ELR (cell line): ENCODE measurements around the gene OPALIN.
A peak's percentile ranks its signal among the peaks of the same experiment; 100 is the strongest.
"Not testable (repeated sequence)": the region's sequence is repeated elsewhere in the genome, so short reads cannot be mapped to it uniquely, and the experiment has no call there.

ENCODE experiments used
- DNase-seq: peaks from one replicate; pipeline ENCODE4 v3.0.0-alpha.2; 2015; ENCODE audit warnings: low read depth

Gene OPALIN

DNA sequence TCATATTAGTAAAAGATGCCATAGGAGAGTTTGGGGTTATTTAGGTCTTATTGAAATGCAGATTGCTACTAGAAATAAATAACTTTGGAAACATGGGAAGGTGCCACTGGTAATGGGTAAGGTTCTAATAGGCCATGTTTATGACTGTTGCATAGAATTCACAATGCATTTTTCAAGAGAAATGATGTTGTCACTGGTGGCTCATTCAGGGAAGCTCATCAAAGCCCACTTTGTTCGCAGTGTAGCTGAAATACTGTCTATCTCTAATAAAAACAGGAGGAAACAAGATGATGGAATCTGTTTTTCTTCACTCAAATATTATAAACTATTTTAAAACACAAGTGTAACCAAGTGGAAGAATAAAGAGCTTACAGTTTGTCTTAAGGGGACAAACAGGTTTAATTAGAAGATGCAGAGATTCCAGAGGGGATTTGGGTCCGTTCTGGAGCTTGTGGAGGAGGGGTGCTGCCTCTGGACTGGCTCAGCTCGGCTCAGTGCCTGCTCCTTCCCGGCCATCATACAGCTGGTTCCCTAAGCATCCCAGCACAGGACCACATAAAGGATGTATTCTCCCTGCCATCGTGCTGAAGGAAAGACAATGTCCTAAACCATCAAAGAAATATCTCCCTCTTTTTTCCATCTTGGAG is 20.4 kb downstream of the OPALIN start:
- DNase-seq: no peak

DNA sequence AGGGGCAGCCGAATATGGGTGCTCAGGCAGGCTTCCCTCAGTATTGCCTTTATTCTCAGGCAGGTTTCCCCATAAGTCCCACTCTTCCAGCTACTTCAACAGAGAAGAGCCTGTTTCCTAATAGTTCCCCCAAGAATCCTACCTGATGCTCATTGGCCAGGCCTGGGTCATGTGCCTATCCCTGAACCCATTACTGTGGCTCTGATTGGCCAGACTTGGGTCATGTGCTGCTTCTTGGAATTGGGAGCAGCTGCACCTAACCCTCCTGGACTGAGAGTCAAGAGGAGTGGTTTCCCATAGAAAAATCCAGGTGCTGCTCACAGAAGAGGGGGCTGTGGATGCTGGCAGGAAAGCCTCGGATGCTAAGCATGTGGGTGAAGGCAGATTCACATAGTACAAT is 21.7 kb downstream of the OPALIN start:
- no peak for DNase-seq

GRCh38 chr10:96334616-96335526 is 23.9 kb downstream of the OPALIN start:
- peak; percentile 51 for DNase-seq

DNA sequence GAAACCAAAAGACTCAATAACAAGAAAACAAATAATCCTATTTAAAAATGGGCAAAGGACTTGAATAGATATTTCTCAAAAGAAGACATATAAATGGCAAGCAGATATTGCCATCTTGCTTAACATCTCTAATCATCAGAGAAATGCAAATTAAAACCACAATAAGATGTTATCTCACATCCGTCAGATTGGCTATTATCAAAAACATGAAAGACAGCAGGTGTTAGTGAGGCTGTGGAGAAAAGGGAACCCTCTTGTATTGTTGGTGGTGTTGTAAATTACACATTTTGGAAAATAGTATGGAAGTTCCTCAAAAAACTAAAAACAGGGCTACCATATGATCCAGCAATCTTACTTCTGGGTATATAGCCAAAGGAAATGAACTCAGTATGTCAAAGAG is 25.7 kb downstream of the OPALIN start:
- no peak for DNase-seq

DNA sequence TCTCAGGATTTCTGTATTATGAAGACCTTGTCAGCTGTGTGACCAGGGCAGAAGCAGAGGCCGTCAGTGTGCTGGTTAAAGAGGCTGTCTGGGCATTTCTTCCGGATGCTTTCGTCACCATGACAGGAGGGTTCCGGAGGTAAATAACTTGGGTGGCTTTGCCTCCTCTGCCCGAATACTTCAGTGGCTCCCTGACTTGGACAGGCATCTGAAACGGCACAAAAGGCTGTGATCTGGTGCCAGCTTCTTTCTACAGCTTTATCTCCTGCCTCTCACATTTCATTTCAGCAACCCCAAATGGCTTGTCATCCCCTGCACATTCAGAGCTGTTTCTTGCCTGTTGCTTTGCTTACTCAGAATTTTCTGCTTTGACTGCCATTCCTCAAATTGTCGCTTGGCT is 31.3 kb downstream of the OPALIN start:
- no peak for DNase-seq

GRCh38 chr10:96325719-96326373 is 33.0 kb downstream of the OPALIN start:
- DNase-seq: no peak

DNA sequence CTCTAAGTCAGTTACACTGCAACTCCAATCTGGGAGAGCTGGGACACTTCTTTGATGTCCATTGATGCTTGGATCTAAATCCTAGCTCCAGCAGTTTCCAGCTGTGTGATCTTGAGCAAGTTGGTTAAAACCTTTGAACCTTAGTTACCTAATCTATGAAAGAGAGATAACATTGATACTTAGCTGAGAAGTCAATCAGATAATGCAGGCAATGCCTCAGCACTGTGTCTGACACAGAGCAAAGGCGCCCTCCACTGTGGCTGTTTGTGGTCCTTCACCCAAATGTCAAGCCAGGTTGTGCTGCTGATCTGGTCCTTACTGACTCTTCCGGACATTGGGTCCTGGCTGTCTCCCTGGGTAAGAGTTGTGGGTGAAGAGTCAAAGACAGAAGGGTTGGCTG is 34.4 kb downstream of the OPALIN start:
- no peak for DNase-seq

- DNase-seq: no peak
Observed at GRCh38 chr10:96322275-96322674, 36.5 kb downstream of the OPALIN start.

GRCh38 chr10:96321822-96322221 is 37.0 kb downstream of the OPALIN start:
- DNase-seq: no peak

DNA sequence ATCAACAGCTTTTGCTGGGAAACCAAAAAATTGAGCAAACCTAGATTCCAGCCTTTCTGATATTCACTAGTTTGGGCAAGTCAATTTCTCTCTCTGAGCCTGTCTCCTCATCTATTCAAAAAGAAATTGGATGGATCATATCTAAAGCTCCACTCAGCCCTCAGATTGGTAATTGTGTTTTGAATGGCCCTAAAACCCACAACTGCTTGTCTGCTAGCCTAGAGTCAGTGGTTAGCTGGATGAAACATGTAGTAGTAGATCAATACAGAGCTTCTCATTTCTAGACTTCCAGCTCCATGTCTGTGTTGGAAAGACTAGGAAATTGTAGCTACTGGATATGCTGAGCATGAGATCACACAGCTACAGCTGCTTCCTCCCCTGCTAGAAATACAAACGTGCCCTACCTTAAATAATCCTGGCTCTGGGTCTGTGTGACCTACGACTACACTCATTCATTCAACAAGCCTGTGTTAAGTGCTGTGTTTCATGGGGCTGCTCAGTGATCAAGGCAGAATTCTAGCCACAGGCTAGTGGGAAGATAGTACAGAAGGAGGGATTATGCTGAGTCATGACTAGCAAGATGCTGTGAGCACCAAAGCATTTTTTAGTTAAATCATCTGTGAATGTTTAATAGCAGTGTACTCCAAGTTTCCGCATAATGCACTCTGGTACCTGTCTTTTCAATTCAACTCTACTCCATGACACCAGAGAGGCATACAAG is 38.9 kb downstream of the OPALIN start:
- DNase-seq: no peak

GRCh38 chr10:96317067-96317833 is 41.6 kb downstream of the OPALIN start:
- DNase-seq: no peak

DNA sequence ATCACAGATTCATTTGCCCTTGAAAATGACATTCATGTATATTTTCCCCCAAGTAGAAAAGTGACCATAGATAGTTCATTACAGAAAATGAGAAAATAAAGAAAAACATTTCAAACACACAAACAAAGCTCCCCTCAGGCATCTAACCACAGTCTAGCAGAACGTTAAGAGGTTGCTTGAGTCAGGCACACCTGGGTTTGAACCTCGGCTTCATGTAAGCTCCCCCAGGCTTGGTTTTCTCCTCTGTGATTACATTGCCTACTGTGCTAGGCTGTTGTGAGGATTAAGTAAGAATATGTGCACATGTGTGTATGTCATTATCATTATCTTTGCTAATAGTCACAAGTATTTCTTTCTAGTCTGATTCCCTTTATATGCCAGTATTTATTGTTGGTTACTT is 45.5 kb downstream of the OPALIN start:
- no peak for DNase-seq

DNA sequence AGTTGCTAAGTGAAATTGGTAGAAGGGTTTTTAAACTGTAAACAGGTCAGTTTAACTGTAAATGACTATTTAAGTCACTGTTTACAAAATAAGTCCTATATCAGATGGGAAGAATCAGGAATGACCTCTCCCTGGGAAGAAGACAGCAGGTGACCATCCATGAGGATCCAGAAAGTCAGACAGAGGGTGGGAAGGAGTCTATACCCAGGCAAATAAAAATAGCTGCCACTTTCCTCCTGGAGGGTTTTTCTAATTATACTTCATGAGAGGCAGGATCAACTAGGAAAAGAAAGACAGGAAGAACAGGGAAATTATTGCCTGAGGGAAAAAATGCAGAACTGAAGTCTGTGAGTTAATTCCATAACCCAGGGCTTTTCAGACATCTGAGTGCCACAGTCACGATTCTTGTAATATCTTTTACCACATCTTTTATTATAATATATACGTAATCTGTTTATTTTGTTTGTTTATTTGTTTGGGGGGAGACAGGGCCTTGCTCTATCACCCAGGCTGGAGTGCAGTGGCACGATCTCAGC is 47.6 kb downstream of the OPALIN start:
- DNase-seq: no peak

DNA sequence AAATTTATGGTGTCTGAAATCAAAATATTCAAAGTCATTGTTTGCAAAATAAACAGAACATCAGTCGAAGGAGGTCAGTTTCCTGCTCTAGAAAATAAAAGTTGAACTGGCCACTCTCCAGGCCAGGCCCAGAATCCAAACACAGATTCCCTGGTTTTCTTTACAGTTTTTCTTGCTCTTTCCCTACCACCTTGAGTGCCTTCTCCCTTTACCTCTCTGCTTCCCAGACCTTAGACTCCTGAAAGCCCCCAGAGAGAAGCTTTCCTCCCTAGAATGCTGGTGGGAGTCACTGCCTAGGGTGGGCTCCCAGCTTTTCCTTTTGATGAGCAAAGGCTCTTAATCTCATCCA is 48.5 kb downstream of the OPALIN start:
- DNase-seq: no peak

DNA sequence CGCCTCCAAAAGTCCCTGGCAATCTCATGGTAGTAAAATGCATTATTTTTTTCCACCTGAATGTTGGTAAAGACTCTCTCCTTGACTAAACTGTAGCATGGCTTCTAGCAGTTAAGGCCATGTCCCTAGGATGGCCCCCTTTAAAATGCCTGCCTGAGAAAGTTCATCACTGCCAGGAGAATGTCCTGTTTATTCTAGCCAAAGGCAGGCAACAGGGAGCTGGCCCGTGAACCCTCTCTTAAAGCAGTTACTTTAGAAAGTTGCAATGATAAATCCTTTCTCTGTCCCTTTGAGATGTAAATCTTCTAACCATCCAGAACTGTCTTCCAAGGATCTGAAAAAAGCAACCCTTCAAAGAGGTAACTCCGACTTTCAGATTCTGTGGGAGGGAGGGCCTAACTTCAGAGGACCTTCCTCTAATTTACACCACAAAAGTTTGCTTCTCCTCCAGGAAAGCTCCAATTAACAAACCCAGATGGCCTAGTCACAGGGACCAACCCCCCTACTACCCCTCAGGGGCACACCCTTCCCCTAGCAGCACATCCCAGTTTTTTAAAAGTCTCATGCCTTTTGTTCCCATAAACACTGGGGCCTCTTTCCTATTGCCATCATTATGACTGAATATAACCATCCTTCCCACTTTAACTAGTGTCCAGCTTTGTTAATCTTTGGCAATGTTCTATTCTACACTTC is 49.0 kb downstream of the OPALIN start:
- no peak for DNase-seq

GRCh38 chr10:96308854-96309253 is 49.9 kb downstream of the OPALIN start:
- DNase-seq: not testable (repeated sequence)

DNA sequence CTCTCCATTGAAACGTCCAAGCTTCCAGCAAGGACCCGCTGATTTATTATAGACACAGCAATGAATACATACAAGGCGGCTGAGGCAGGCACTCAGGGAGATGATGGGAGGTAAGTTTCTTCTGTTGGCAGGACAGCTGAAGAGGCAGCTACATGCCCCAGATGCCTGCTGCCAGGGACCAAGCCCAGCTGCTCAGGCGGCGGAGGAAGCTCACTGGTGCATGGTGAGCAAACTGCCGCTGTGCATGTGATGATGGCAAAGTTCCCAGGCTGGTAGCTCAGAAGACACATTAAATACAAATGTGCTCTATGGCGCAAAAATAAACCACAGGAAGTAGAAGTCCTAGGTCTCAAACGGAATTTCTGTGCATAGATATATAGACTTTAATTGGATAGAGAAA is 52.3 kb downstream of the OPALIN start:
- no peak for DNase-seq

- no peak for DNase-seq
Observed at GRCh38 chr10:96305019-96305418, 53.8 kb downstream of the OPALIN start.

GRCh38 chr10:96304230-96304629 is 54.6 kb downstream of the OPALIN start, which contains the start of gene DNTT:
TSS of gene DNTT (plus strand) at chr10:96304434. CDS start at chr10:96304498, 64 bp downstream.
- no peak for DNase-seq

DNA sequence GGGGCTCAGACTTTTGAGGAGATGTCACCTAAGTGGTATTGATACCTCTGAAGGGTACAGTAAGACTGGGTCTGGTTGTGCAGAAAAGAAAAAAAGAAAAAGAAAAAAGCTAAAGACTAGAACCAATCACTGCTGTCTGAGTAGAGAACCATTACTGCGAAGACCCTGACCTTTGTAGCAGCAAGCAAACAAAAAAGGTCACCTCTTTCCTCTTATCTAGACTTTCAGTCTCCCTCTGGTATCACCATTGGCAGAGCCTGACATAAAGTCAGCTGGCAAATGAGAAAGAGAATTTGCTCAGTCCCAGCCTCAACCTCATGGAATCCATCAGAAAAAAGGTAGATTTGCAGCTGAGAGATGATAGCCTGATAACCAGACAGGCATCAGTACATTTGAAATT is 57.2 kb downstream of the OPALIN start:
- DNase-seq: no peak

DNA sequence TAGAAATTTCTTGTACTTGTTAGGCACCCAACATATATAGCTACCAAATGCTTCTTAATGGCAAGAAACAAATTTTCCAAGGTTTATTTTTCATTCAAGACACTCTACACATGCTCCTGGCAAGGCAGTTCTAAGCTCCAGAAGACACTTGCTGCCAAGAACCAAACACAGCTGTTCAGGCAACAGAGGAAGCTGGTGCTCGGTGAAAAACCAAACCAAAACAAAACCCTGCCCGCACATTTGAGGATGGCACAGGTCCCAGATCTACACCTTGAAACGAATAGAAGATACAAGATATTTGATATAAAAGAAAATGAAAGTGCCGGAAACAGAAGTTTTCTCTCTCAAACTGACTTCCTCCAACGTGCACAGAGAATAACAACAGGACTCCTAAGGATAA is 59.4 kb downstream of the OPALIN start:
- no peak for DNase-seq
